Mucosa of rectum (tissue), 2 donors: Measurements from ENCODE around the gene MRPS34.

ENCODE experiments used
- H3K27ac ChIP-seq, 2 donors: one replicate each; pipeline ENCODE4 v1.7.0; 2013; ENCODE audit warnings: inconsistent platforms in 2 of 2, low read depth in 2 of 2, low read length in 2 of 2
- H3K27me3 ChIP-seq, 2 donors: one replicate each; pipeline ENCODE4 v1.7.0; 2013; ENCODE audit warnings: low read length in 2 of 2; ENCODE audit not compliant: control insufficient read depth in 2 of 2, insufficient read depth in 2 of 2
- H3K36me3 ChIP-seq, 2 donors: one replicate each; pipeline ENCODE4 v1.7.0; 2013; ENCODE audit warnings: low read length in 2 of 2; ENCODE audit not compliant: control insufficient read depth in 2 of 2, insufficient read depth in 2 of 2
- H3K4me1 ChIP-seq, 2 donors: one replicate each; pipeline ENCODE4 v1.7.0; 2013; ENCODE audit warnings: low read length in 2 of 2, mild to moderate bottlenecking in 1 of 2; ENCODE audit not compliant: control insufficient read depth in 2 of 2, insufficient read depth in 2 of 2
- H3K4me3 ChIP-seq, 2 donors: one replicate each; pipeline ENCODE4 v1.7.0; 2013; ENCODE audit warnings: low read length in 2 of 2
- H3K9ac ChIP-seq, 2 donors: one replicate each; pipeline ENCODE4 v1.7.0; 2013; ENCODE audit warnings: low read length in 2 of 2, low read depth in 1 of 2, mild to moderate bottlenecking in 1 of 2
- H3K9me3 ChIP-seq, 2 donors: one replicate each; pipeline ENCODE4 v1.7.0; 2013; ENCODE audit warnings: low read length in 2 of 2; ENCODE audit not compliant: control insufficient read depth in 2 of 2
- donor health status: healthy.
- donor health status: Normal muscosa, but diverticular disease.

The MRPS34 gene

GRCh38 chr16:1729026-1729425 is 43.9 kb downstream of the MRPS34 start:
- Histone ChIP-seq H3K4me3 (no peak overlapping the region), H3K4me1 (no peaks in the 10 kb centered on the region), H3K9me3 (no peaks in the 10 kb centered on the region), H3K9ac (no peak overlapping the region), H3K36me3 (peaks cover 32 to 48% of the 10 kb centered on the region in 2 donors), H3K27ac (no peak overlapping the region), H3K27me3 (no peaks in the 10 kb centered on the region)

GRCh38 chr16:1727651-1728624 is 45.0 kb downstream of the MRPS34 start:
- no peak overlapping the region for H3K27ac ChIP-seq
- H3K4me1 ChIP-seq, result peaks cover 0 to 3% of the 10 kb centered on the region in 2 donors
- peaks cover 21 to 42% of the 10 kb centered on the region in 2 donors for H3K36me3 ChIP-seq
- no peaks in the 10 kb centered on the region for H3K27me3 ChIP-seq
- H3K9me3 ChIP-seq, result no peaks in the 10 kb centered on the region
- H3K9ac ChIP-seq, result no peak overlapping the region
- no peak overlapping the region for H3K4me3 ChIP-seq

- H3K27me3 ChIP-seq, result no peaks in the 10 kb centered on the region
- H3K4me1 ChIP-seq, result peaks cover under 1 to 10% of the 10 kb centered on the region in 2 donors
- no peak overlapping the region for H3K4me3 ChIP-seq
- H3K9me3 ChIP-seq, result no peaks in the 10 kb centered on the region
- H3K27ac ChIP-seq, result no peak overlapping the region
- H3K36me3 ChIP-seq, result peaks cover 21 to 33% of the 10 kb centered on the region in 2 donors
- no peak overlapping the region for H3K9ac ChIP-seq
These were observed 46.1 kb downstream of the MRPS34 start for GRCh38 chr16:1726661-1727502.

GRCh38 chr16:1724491-1724890 is 48.4 kb downstream of the MRPS34 start:
- Histone ChIP-seq H3K4me3 (no peak overlapping the region), H3K27me3 (no peaks in the 10 kb centered on the region), H3K9ac (no peak overlapping the region), H3K36me3 (peaks cover 21 to 27% of the 10 kb centered on the region in 2 donors), H3K4me1 (peaks cover 2 to 10% of the 10 kb centered on the region in 2 donors), H3K9me3 (no peaks in the 10 kb centered on the region), H3K27ac (no peak overlapping the region)

GRCh38 chr16:1723450-1724147 is 49.3 kb downstream of the MRPS34 start:
- Histone ChIP-seq H3K4me3 (no peak overlapping the region), H3K9me3 (no peaks in the 10 kb centered on the region), H3K4me1 (peaks cover 2 to 10% of the 10 kb centered on the region in 2 donors), H3K9ac (no peak overlapping the region), H3K27ac (no peak overlapping the region), H3K27me3 (no peaks in the 10 kb centered on the region), H3K36me3 (peaks cover 14 to 24% of the 10 kb centered on the region in 2 donors)
